NCI-H69 (cell line): Measurements from ENCODE around the gene ADCY9.

Experiments used
- DNase-seq: peaks from one replicate; lab custom pipeline; 2025; lab: John Stamatoyannopoulos, UW

ADCY9 gene

GRCh38 chr16:4003576-4003975 is 112.7 kb downstream of the ADCY9 start:
- no peak for DNase-seq

- DNase-seq: no peak
Measured at GRCh38 chr16:4003166-4003565, 113.1 kb downstream of the ADCY9 start.

DNA sequence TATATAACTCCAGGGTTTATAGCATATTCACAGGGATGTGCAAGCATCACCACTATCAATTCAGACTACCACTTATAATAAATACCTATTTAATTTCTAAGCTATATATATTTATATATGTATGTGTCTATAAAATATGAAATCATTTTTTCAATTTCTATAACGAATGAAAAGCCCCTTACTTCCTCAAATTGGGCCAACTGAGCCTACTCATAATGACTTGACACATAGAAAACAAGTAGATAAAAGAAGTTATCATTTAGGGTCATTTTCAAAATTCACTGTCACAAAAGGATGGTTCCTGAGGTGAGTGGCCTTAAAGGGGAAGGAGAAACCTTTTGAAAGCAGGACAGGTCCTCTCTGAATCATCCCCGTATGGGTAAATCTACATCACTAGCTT is 114.1 kb downstream of the ADCY9 start:
- no peak for DNase-seq

DNA sequence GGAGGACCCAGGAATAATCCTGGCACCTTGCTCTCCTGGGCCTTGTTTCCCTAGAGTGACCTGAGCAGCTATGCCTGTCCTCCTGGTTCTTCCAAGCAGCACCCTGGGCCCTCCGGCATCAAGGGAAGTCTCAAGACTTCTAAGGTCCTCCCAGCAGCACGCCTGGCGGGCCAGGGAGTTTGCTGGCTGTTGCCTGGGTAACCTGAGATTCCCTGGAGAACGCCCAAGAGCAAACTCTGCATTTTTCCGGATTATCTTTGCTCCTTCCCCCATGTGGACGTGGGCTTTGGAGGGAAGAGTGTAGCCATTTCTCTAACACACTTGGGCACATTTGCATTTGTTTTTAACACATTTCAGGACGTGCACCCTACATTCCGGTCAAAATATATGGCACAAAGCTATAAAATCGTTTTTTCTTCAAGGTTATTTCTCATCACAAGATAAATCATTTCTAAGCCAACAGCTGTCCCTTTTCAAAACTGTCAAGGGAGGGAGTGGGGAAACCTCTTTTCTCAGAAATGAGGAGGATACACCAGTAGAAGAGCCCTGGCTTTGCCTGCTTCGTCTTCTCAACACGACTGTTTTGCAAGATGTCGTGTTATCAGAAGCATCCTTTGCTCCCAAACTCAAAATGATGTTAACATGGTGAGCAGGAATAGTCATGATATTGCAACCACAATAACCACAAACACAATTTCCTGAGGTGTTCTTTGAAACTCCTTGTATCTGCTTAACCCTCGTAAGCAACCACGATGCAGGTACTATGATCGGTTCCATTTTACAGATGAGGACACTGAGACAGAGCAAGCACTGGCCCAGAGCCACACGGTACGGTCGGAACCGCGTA is 116.5 kb downstream of the ADCY9 start:
- peak; percentile 17 for DNase-seq

DNA sequence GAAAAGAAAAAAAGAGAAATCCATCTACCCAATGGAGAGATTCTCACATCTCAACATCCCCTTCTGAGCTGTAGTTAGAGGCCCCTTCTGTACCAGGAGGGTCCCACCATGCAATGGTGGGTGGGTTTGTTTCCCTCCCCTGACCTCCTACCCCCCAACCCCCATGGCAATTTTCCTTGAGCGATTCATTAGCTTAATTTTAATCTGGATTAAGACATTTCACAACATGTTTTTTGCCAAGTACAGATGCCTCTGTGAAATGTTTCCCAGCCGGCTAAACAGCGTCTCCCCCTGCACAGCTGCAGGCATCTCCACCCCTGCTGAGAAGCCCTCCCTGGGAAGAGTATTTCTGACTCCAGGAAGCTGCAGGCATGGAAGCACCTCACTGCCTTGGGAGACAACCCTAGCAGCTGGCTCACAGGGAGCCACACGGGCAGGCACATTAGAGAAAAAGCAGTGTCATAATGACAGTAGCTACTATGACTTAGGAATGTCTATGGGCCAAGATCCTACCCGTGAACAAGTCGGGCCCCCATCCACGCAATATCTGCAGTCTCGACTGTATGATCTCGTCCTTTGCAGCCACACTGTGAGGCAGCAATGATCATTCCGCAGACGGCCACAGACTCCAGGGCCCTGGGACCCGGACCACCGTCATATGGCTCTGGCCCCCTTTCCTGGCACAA is 117.3 kb downstream of the ADCY9 start:
- DNase-seq: peak; percentile 35

- DNase-seq: no peak
Measured at GRCh38 chr16:3997231-3997841, 118.9 kb downstream of the ADCY9 start.

GRCh38 chr16:3995001-3995400 is 121.2 kb downstream of the ADCY9 start:
- no peak for DNase-seq

DNA sequence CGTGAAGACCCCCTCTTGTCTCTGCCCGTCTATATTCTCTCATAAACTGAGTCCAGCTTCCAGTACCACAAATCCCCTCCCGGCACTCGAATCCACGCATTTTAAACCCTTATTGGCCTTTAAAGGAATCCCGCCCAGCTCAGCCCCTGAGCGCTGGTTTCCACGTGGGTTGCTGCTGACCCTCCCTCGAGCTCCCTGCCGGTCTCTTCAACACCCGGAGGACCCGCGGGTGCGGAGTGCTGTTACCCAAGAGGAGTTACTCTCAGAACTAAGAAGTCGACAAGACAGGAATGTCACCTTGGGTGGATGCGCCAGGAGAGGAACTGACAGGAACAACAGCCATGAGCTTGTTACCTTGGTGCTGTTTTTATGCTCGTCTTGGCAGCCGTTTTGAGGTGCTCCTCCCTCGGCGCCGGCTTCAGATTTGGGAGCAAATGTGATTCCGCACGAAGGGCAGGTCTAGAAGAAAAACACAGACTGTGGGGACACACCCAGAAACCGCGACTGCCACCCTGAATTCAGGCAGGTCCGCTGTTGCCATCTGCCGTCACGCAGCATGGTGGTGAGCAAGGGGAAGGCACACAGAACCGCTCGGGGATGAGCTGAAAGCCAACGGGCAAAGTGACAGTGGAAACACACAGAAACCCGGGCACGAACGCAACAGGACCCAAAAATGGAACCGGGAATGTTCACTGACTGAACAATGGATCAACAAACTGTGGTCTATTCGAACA is 123.0 kb downstream of the ADCY9 start:
- no peak for DNase-seq

GRCh38 chr16:3992297-3993051 is 123.8 kb downstream of the ADCY9 start:
- no peak for DNase-seq

DNA sequence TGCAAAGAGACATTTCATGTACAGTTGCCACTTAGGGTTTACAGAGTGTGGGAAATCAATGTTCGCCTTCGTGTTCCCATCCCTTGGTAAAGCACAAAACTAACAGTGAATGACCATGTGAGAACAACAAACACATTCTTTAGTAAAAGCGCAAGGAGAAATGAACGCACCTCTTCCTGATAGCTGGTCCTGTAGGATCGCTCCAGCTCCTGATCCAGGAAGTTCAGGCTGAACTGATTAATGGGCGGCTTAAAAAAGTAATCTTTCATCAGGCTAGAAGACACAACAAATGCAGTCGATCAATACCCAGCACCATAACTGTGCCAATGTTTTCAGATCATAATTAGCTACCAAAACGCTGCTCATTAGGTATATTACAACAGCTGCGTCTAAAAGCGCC is 127.4 kb downstream of the ADCY9 start:
- no peak for DNase-seq

- DNase-seq: no peak
Measured at GRCh38 chr16:3988011-3988410, 128.2 kb downstream of the ADCY9 start.

DNA sequence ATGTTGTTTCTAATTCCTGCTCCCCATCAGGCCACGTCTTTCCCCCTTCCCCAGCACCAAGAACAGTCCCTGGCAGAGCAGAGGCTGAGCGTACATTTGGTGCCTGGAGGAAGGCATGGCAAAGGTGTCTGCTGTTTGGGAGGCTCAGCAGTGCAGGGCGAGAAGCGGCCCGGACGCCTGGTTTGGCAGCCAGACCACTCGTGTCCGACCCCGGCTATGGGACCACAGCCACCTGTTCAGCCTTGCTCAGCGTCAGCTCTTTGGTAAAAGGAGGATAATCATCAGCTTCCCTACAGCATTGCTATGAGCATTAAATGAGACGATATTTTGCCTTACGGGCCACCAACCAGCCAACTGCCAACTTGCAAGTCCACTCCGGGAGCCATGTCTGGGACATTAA is 129.0 kb downstream of the ADCY9 start:
- no peak for DNase-seq

DNA sequence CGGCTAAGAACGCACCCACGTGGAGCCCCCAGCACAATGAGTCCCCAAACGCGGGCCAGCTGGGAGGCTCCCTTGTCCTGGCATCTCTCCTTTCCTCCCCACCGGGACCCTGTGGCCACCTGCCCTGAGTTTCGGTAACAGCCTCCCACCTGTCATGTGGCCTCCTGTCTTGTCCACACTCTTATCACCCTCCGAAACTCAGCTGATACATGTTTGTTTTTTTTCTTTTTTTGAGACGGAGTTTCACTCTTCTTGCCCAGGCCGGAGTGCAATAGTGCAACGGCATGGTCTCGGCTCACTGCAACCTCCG is 130.1 kb downstream of the ADCY9 start:
- DNase-seq: no peak

GRCh38 chr16:3984111-3985060 is 131.9 kb downstream of the ADCY9 start:
- DNase-seq: no peak

- DNase-seq: peak; percentile 62
Measured at GRCh38 chr16:3983081-3983520, 133.1 kb downstream of the ADCY9 start.

GRCh38 chr16:3982216-3982615 is 134.0 kb downstream of the ADCY9 start:
- DNase-seq: no peak

- no peak for DNase-seq
Measured at GRCh38 chr16:3980253-3981111, 135.8 kb downstream of the ADCY9 start.

- no peak for DNase-seq
Measured at GRCh38 chr16:3979518-3979917, 136.7 kb downstream of the ADCY9 start.

DNA sequence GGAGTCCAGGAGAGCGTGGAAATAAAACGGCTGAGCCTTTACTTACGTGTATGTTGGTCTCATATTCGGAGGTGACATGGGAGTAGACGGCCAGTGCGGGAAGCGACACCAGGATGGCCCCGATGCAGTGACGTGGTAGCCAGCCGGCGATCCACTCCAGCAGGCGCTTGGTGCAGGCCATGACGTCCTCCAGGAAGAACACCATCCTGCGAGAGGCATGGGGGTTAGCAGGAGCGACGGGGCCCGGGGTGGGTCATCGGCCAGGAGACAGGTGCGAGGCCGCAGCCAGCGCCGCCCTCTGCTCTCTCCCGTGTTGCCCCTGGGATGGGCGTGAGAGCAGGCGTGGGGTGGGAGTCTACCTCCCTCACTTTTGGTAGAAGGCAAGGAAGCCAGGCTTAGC is 137.2 kb downstream of the ADCY9 start:
- DNase-seq: no peak

GRCh38 chr16:3977376-3977775 is 138.9 kb downstream of the ADCY9 start:
- DNase-seq: no peak
